Occipital lobe (tissue), 2 donors: ENCODE measurements around the gene TXNL4A. TPM values are rescaled to one million over a fixed set of nuclear protein-coding genes. Genes with fewer than 3 reads are reported as not detected.
"Not testable (repeated sequence)": the region's sequence is repeated elsewhere in the genome, so short reads cannot be mapped to it uniquely, and the experiment has no call there.

Experiments used
- DNase-seq: peaks from one replicate; lab custom pipeline; 2025; lab: John Stamatoyannopoulos, UW
- total RNA-seq: library from RNA; depleted of rRNA; stranded (reverse); fragments of >200 nt; gene quantifications from one replicate; pipeline ENCODE4 v1.2.3, GENCODE V29; 2014

TXNL4A gene
- total RNA-seq, 1 donor from 2014 or later = 36.7 TPM

- DNase-seq = not testable (repeated sequence)
These were observed 11.3 kb upstream of the TXNL4A start for GRCh38 chr18:79999701-80000100.

GRCh38 chr18:79991494-79991893 lies 3.1 kb upstream of the TXNL4A start:
- no peak for DNase-seq

- no peak for DNase-seq
These were observed 783 bp upstream of the TXNL4A start for GRCh38 chr18:79989195-79989497.

GRCh38 chr18:79988071-79988450 lies 302 bp downstream of the TXNL4A start:
- DNase-seq = peak; percentile 65

GRCh38 chr18:79987566-79987965 lies 797 bp downstream of the TXNL4A start:
- no peak for DNase-seq

GRCh38 chr18:79986726-79987125 lies 1.6 kb downstream of the TXNL4A start:
- DNase-seq = no peak

GRCh38 chr18:79985172-79985571 lies 3.2 kb downstream of the TXNL4A start:
- no peak for DNase-seq

GRCh38 chr18:79983793-79984192 lies 4.6 kb downstream of the TXNL4A start:
- no peak for DNase-seq

GRCh38 chr18:79983253-79983652 lies 5.1 kb downstream of the TXNL4A start:
- no peak for DNase-seq

- DNase-seq = no peak
These were observed 5.6 kb downstream of the TXNL4A start for GRCh38 chr18:79982736-79983135.

- DNase-seq = no peak
These were observed 7.8 kb downstream of the TXNL4A start for GRCh38 chr18:79980585-79980984.

- DNase-seq = no peak
These were observed 8.5 kb downstream of the TXNL4A start for GRCh38 chr18:79979843-79980242.

GRCh38 chr18:79975985-79976680 lies 12.2 kb downstream of the TXNL4A start:
- no peak for DNase-seq

- DNase-seq = no peak
These were observed 13.3 kb downstream of the TXNL4A start for GRCh38 chr18:79975043-79975442.

- no peak for DNase-seq
These were observed 14.2 kb downstream of the TXNL4A start for GRCh38 chr18:79974025-79974654.

GRCh38 chr18:79973517-79973916 lies 14.8 kb downstream of the TXNL4A start:
- no peak for DNase-seq

- DNase-seq = no peak
These were observed 15.6 kb downstream of the TXNL4A start for GRCh38 chr18:79972720-79973119.

GRCh38 chr18:79971986-79972385 lies 16.4 kb downstream of the TXNL4A start:
- no peak for DNase-seq

GRCh38 chr18:79971211-79971952 lies 17.0 kb downstream of the TXNL4A start:
- DNase-seq = no peak

GRCh38 chr18:79970419-79971133 lies 17.8 kb downstream of the TXNL4A start:
- DNase-seq = no peak

GRCh38 chr18:79965119-79965902 lies 23.1 kb downstream of the TXNL4A start:
- DNase-seq = no peak
